ENCODE results near the gene PRSS16. TPM values are rescaled to one million over a fixed set of nuclear protein-coding genes. Genes with fewer than 3 reads are reported as not detected.

Gene PRSS16
- total and polyA plus RNA-seq, 2 experiments from 2014 or later, result 8.7 to 11.8 TPM

DNA sequence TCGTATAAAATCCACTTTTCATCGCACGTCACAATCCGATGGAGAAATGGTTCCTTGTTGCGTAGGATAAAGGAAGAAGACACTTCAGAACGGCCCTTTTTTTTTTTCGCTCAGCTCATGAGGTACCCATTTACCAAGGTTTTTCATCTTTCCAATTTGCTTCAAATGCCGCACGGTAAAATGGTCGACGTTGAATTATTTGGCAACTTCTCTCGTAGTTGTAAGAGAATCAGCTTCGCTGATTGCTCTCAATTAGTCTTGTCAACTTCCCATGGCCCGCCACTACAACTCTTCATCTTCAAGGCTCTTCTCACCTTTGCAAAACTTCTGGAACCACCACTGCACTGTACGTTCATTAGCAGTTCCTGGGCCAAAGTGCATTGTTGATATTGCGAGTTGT is 35.8 kb downstream of the PRSS16 start:
- Histone ChIP-seq H3K27me3 (ENCODE audit: insufficient read depth) (peaks cover 35% of the 10 kb centered on the region), H2AFZ (no peak overlapping the region), H3K4me2 (no peak overlapping the region), H3K4me1 (ENCODE audit: insufficient read depth) (no peaks in the 10 kb centered on the region; the same call in 1 of the 2 replicates), H3K4me3 (no peak overlapping the region), H3K9me2 (ENCODE audit: insufficient read depth) (no peaks in the 10 kb centered on the region), H3K79me2 (replicated peaks; ENCODE audit: insufficient read depth) (no peaks in the 10 kb centered on the region), H3K36me3 (ENCODE audit: insufficient read depth) (no peaks in the 10 kb centered on the region), H3F3A (replicated peaks; ENCODE audit: low read depth) (no peaks in the 10 kb centered on the region; the same call in none of the 2 replicates), H3K27ac (ENCODE audit: low read depth) (no peak overlapping the region), H4K20me1 (replicated peaks; ENCODE audit: insufficient read depth) (no peaks in the 10 kb centered on the region)
- Mint-ChIP-seq H3K36me3 (ENCODE audit: low read depth) (no peaks in the 10 kb centered on the region), H3K27ac (no peak overlapping the region), H3K27me3 (ENCODE audit: insufficient read depth, low read depth, poor library complexity) (peaks cover 72% of the 10 kb centered on the region), H3K4me3 (peak overlapping the region; percentile 67), H3K4me1 (peaks cover 13% of the 10 kb centered on the region), H3K9me3 (no peaks in the 10 kb centered on the region)
- DNase-seq (ENCODE audit: low spot score) (no peak), ATAC-seq (no peak)
- TF ChIP-seq EZH2 (IDR thresholded peaks at IDR 0.05; ENCODE audit: low read depth, unreplicated experiment), result no peak
- no peak for TF ChIP-seq CREB1 (CRISPR knock-in tag; IDR thresholded peaks at IDR 0.05; ENCODE audit: low read depth)
- no peak for TF ChIP-seq POLR2AphosphoS5 (IDR thresholded peaks at IDR 0.05; ENCODE audit: low read depth)
- TF ChIP-seq, protein P1, sequence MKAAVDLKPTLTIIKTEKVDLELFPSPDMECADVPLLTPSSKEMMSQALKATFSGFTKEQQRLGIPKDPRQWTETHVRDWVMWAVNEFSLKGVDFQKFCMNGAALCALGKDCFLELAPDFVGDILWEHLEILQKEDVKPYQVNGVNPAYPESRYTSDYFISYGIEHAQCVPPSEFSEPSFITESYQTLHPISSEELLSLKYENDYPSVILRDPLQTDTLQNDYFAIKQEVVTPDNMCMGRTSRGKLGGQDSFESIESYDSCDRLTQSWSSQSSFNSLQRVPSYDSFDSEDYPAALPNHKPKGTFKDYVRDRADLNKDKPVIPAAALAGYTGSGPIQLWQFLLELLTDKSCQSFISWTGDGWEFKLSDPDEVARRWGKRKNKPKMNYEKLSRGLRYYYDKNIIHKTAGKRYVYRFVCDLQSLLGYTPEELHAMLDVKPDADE (IDR thresholded peaks at IDR 0.05), result no peak
- no peak for TF ChIP-seq ZNF331 (CRISPR knock-in tag; IDR thresholded peaks at IDR 0.05; ENCODE audit: low read depth)
- no peak for TF ChIP-seq JUNB (IDR thresholded peaks at IDR 0.05; ENCODE audit: unreplicated experiment)
- TF ChIP-seq STAT1 (IDR thresholded peaks at IDR 0.05; ENCODE audit: unreplicated experiment), result no peak
- no peak for TF ChIP-seq NANOG (IDR thresholded peaks at IDR 0.05; ENCODE audit: borderline replicate concordance)
- TF ChIP-seq, protein P2, sequence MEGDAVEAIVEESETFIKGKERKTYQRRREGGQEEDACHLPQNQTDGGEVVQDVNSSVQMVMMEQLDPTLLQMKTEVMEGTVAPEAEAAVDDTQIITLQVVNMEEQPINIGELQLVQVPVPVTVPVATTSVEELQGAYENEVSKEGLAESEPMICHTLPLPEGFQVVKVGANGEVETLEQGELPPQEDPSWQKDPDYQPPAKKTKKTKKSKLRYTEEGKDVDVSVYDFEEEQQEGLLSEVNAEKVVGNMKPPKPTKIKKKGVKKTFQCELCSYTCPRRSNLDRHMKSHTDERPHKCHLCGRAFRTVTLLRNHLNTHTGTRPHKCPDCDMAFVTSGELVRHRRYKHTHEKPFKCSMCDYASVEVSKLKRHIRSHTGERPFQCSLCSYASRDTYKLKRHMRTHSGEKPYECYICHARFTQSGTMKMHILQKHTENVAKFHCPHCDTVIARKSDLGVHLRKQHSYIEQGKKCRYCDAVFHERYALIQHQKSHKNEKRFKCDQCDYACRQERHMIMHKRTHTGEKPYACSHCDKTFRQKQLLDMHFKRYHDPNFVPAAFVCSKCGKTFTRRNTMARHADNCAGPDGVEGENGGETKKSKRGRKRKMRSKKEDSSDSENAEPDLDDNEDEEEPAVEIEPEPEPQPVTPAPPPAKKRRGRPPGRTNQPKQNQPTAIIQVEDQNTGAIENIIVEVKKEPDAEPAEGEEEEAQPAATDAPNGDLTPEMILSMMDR (conservative IDR thresholded peaks at IDR 0.05; ENCODE audit: low read depth in 2 of 2), result no peak
- no peak for TF ChIP-seq ZNF114 (CRISPR knock-in tag; IDR thresholded peaks at IDR 0.05)
- TF ChIP-seq, protein P3, sequence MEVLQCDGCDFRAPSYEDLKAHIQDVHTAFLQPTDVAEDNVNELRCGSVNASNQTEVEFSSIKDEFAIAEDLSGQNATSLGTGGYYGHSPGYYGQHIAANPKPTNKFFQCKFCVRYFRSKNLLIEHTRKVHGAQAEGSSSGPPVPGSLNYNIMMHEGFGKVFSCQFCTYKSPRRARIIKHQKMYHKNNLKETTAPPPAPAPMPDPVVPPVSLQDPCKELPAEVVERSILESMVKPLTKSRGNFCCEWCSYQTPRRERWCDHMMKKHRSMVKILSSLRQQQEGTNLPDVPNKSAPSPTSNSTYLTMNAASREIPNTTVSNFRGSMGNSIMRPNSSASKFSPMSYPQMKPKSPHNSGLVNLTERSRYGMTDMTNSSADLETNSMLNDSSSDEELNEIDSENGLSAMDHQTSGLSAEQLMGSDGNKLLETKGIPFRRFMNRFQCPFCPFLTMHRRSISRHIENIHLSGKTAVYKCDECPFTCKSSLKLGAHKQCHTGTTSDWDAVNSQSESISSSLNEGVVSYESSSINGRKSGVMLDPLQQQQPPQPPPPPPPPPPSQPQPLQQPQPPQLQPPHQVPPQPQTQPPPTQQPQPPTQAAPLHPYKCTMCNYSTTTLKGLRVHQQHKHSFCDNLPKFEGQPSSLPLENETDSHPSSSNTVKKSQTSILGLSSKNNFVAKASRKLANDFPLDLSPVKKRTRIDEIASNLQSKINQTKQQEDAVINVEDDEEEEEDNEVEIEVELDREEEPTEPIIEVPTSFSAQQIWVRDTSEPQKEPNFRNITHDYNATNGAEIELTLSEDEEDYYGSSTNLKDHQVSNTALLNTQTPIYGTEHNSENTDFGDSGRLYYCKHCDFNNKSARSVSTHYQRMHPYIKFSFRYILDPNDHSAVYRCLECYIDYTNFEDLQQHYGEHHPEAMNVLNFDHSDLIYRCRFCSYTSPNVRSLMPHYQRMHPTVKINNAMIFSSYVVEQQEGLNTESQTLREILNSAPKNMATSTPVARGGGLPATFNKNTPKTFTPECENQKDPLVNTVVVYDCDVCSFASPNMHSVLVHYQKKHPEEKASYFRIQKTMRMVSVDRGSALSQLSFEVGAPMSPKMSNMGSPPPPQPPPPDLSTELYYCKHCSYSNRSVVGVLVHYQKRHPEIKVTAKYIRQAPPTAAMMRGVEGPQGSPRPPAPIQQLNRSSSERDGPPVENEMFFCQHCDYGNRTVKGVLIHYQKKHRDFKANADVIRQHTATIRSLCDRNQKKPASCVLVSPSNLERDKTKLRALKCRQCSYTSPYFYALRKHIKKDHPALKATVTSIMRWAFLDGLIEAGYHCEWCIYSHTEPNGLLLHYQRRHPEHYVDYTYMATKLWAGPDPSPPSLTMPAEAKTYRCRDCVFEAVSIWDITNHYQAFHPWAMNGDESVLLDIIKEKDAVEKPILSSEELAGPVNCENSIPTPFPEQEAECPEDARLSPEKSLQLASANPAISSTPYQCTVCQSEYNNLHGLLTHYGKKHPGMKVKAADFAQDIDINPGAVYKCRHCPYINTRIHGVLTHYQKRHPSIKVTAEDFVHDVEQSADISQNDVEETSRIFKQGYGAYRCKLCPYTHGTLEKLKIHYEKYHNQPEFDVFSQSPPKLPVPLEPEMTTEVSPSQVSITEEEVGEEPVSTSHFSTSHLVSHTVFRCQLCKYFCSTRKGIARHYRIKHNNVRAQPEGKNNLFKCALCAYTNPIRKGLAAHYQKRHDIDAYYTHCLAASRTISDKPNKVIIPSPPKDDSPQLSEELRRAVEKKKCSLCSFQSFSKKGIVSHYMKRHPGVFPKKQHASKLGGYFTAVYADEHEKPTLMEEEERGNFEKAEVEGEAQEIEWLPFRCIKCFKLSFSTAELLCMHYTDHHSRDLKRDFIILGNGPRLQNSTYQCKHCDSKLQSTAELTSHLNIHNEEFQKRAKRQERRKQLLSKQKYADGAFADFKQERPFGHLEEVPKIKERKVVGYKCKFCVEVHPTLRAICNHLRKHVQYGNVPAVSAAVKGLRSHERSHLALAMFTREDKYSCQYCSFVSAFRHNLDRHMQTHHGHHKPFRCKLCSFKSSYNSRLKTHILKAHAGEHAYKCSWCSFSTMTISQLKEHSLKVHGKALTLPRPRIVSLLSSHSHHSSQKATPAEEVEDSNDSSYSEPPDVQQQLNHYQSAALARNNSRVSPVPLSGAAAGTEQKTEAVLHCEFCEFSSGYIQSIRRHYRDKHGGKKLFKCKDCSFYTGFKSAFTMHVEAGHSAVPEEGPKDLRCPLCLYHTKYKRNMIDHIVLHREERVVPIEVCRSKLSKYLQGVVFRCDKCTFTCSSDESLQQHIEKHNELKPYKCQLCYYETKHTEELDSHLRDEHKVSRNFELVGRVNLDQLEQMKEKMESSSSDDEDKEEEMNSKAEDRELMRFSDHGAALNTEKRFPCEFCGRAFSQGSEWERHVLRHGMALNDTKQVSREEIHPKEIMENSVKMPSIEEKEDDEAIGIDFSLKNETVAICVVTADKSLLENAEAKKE (CRISPR knock-in tag; IDR thresholded peaks at IDR 0.05), result no peak
- TF ChIP-seq, protein P4, sequence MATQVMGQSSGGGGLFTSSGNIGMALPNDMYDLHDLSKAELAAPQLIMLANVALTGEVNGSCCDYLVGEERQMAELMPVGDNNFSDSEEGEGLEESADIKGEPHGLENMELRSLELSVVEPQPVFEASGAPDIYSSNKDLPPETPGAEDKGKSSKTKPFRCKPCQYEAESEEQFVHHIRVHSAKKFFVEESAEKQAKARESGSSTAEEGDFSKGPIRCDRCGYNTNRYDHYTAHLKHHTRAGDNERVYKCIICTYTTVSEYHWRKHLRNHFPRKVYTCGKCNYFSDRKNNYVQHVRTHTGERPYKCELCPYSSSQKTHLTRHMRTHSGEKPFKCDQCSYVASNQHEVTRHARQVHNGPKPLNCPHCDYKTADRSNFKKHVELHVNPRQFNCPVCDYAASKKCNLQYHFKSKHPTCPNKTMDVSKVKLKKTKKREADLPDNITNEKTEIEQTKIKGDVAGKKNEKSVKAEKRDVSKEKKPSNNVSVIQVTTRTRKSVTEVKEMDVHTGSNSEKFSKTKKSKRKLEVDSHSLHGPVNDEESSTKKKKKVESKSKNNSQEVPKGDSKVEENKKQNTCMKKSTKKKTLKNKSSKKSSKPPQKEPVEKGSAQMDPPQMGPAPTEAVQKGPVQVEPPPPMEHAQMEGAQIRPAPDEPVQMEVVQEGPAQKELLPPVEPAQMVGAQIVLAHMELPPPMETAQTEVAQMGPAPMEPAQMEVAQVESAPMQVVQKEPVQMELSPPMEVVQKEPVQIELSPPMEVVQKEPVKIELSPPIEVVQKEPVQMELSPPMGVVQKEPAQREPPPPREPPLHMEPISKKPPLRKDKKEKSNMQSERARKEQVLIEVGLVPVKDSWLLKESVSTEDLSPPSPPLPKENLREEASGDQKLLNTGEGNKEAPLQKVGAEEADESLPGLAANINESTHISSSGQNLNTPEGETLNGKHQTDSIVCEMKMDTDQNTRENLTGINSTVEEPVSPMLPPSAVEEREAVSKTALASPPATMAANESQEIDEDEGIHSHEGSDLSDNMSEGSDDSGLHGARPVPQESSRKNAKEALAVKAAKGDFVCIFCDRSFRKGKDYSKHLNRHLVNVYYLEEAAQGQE (IDR thresholded peaks at IDR 0.05; ENCODE audit: unreplicated experiment), result no peak
- no peak for TF ChIP-seq EZH2phosphoT487 (IDR thresholded peaks at IDR 0.05; ENCODE audit: unreplicated experiment)
